ENCODE measurements around the gene MACROD2.

- TF ChIP-seq CTCF (conservative IDR thresholded peaks at IDR 0.05): no peak
- no peak for TF ChIP-seq ZFX (IDR thresholded peaks at IDR 0.05)
These were observed 1231.8 kb downstream of the MACROD2 start for GRCh38 chr20:15227102-15227501.
